ENCODE data around the gene LRRC74B.
A peak's percentile ranks its signal among the peaks of the same experiment; 100 is the strongest.
"Not testable (repeated sequence)": the region's sequence is repeated elsewhere in the genome, so short reads cannot be mapped to it uniquely, and the experiment has no call there.

LRRC74B gene

DNA sequence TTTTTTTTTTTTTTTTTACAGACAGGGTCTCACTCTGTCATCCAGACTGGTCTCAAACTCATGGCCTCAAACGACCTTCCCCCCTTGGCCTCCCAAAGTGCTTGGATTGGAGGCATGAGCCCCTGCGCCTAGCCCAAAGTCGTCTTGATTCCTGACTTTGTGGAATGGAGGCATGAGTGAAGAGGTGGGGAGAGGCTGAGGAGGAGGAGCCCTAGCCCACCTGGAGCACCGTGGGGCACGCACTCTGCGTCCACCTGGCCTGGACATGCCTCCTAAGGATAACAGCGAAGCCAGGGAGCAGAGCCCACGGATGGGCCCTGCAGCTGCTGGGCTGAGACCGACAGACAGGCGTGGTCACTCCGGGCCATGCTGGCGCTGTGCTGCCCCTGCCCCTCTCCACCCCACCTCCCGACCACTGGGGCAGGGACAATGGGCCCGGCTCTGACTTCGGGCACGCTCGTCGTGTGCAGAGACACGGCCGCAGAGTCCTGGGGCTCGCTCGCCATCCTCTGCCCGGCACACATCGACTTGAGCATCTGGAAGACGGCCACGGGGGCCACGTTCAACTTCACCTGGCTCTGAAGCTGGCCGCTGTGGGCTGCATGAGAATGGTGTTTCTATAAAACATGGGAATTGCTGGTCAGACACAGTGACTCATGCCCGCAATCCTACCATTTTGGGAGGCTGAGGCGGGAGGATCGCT lies 34.8 kb downstream of the LRRC74B start:
- no peak for DNase-seq

DNA sequence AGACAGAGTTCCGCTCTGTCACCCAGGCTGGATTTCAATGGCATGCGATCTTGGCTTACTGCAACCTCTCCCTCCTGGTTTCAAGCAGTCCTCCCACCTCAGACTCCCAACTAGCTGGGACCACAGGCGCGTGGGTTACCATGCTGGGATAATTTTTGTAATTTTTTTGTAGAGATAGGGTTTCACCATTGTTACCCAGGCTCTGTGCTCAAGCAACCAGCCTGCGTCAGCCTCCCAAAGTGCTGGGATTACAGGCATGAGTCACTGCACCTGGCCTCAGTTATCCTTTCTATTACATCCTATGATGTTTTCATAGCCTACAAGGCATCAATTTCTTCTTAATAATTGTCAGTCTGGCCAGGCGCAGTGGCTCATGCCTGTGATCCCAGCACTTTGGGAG lies 36.5 kb downstream of the LRRC74B start:
- no peak for DNase-seq

DNA sequence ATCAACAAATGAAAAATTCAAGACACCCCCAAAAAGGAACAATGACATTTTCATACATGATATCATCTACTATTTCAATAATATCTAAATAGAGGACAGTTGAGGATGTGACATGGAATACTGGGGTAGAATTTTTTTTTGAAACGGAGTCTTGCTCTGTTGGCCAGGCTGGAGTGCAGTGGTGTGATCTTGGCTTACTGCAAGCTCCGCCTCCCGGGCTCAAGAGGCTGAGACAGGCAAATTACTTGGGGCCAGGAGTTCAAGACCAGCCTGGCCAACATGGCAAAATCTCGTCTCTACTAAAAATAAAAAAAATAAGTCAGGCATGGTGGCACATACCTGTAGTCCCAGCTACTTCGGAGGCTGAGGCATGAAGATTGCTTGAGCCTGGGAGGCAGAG lies 41.4 kb downstream of the LRRC74B start:
- no peak for DNase-seq

DNA sequence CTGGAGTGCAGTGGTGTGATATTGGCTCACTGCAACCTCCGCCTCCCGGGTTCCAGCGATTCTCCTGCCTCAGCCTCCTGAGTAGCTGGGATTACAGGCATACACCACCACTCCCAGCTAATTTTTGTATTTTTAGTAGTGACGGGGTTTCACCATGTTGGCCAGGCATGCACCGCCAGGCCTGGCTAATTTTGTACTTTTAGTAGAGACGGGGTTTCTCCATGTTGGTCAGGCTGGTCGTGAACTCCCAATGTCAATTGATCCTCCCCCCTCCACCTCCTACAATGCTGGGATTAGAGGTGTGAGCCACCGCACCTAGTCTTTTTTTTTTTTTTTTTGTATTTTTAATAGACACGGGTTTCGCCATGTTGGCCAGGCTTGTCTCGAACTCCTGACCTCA lies 42.2 kb downstream of the LRRC74B start:
- not testable (repeated sequence) for DNase-seq

DNA sequence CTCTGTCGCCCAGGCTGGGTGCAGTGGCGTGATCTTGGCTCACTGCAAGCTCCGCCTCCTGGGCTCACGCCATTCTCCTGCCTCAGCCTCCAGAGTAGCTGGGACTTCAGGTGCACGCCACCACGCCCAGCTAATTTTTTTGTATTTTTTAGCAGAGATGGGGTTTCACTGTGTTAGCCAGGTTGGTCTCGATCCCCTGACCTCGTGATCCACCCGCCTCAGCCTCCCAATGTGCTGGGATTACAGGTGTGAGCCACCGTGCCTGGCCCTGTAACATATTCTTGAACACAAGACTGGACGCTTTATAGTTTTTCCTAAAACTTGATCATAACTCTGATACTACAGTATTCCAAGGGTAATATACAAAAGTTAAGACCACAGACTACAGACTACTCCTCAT lies 45.5 kb downstream of the LRRC74B start:
- not testable (repeated sequence) for DNase-seq

DNA sequence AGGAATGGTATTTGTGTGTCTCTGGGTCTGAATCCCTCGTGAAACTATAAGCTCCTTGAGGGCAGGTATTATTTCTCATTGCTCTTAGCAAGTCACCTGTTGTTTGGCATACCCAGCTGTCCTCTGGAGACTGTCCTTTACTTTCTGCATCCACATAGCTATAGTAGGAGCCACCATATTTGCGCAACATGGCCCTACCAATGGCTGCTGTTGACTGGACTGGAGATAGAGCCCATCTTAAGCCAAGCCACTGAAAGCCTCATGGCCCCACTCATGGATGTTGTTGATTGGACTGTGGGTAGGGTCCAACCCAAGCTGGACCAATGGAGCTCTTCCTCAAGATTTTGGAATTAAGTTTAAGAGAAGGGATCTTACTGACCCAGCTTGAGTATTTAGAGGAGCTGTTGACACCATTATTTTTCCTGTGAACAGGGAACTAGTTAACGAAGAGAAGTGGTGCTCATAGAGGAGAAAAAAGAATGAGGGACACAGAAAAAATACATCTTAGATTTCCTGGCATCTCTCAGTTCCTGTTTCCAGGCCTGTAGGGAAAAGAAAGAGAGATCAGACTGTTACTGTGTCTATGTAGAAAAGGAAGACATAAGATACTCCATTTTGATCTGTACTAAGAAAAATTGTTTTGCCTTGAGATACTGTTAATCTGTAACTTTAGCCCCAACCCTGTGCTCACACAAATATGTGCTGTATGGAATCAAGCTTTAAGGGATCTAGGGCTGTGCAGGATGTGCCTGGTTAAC lies 47.2 kb downstream of the LRRC74B start:
- no peak for DNase-seq

DNA sequence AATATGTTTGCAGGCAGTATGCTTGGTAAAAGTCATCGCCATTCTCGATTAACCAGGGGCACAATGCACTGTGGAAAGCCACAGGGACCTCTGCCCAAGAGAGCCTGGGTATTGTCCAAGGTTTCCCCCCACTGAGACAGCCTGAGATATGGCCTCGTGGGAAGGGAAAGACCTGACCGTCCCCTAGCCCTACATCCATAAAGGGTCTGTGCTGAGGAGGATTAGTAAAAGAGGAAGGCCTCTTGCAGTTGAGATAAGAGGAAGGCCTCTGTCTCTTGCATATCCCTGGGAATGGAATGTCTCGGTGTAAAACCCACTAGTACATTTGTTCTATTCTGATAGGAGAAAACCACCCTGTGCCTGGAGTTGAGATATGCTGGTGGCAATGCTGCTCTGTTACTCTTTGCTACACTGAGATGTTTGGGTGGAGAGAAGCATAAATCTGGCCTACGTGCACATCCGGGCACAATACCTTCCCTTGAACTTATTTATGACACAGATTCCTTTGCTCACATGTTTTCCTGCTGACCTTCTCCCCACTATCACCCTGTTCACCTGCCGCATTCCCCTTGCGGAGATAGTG lies 47.9 kb downstream of the LRRC74B start:
- not testable (repeated sequence) for DNase-seq

DNA sequence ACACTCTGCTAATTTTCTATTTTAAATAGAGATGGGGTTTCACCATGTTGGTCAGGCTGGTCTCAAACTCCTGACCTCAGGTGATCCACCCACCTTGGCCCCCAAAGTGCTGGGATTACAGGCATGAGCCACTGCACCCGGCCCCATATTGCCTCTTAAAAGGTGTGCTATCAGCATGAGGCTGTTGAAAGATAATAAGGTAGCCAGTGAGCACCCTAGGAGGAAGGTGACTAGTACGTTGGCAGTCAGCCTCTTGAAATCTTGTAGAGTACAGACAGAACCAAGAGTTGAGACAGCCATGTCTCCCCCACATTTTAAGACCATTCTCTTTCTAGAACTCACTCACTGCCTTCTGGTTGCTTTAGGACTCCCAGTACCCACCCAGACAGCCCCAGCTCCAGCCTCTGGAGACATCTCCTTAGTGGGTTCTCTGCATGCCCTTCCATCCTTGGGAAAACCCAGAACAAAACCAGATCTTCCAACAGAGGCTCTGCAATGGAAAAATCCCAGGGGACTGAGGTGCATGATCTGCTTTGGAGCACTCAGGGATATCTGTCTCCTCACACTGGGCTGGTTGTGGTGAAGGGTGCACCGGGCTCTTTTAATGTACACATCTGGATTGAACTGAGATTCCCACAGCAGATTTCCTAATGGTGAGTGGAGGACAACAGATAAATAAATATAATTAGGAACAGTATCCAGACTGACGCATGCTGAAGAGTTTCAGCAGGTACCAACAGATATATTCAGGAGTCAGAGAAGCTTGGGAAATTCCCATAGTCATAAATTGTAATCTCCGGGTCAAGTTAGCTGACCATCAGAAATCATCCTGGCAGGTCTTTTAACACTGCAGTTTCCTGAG lies 49.4 kb downstream of the LRRC74B start:
- DNase-seq: no peak

DNA sequence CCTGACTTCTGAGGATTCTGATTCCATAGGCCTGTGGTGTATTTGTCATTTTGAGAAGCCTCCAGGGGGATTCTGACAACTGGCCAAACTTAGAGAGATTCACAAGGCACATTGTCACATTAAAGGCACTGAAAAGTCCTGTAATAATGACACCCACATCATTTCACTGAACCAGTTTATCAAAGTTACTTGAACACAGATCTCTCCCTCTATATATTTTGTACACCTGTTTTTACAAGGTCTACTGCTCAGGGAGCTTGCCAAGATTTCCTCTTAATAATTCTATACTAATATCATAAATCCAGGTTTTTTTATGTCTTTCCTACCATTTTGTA lies 50.0 kb downstream of the LRRC74B start:
- no peak for DNase-seq

DNA sequence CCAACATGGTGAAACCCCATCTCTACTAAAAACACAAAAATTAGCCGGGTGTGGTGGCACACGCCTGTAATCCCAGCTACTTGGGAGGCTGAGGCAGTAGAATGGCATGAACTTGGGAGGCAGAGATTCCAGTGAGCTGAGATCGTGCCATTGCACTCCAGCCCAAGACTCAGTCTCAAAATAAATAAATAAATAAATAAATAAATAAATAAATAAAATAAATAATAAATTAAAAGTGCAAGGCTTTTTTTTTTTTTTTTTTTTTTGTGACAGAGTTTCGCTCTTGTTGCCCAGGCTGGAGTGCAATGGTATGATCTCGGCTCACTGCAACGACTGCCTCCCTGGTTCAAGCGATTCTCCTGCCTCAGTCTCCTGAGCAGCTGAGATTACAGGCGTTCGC lies 51.1 kb downstream of the LRRC74B start:
- not testable (repeated sequence) for DNase-seq

DNA sequence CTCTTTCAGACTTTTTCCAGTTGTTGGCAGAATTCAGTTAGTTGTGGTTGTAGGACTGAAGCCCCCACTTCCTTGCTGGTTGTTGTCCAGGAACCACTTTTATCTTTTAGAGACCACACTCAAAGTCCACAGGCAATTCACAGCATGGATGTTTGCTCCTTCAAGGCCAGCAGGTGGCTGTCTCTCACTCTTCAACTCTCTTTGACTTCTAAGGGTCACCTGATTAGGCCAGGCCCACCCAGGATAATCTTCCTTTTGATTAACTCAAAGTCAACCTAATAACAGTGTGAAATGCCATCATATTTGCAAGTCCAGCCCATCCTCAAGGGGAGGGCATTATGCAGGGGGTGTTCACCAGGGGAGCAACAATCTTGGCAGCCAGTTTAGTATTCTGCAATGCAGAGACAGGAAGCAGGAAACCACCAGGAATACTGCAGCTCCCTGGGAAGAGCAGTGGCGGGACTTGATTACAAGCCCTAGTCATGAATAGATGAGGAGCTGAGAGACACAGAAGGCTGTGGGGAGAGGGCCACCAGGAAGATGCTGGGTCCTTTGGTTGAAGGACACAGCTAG lies 52.4 kb downstream of the LRRC74B start:
- DNase-seq: peak; percentile 12

DNA sequence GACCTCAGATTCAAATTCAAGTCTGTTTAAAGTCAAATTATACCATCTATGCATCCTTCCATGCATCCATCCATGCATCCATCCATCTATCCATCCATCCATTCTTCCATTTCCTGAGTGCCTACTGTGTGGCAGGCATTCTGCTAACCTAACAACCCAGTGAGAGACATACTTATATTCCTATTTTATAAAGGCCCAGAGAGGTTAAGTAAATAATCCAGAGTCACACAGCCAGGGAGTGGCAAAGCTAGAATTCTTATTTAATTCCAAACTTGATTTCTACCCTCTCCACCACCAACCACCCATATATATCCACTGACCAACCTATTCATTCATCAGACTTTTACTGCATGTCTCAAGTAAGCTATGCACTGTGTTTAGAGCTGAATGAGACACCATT lies 53.8 kb downstream of the LRRC74B start:
- DNase-seq: no peak

DNA sequence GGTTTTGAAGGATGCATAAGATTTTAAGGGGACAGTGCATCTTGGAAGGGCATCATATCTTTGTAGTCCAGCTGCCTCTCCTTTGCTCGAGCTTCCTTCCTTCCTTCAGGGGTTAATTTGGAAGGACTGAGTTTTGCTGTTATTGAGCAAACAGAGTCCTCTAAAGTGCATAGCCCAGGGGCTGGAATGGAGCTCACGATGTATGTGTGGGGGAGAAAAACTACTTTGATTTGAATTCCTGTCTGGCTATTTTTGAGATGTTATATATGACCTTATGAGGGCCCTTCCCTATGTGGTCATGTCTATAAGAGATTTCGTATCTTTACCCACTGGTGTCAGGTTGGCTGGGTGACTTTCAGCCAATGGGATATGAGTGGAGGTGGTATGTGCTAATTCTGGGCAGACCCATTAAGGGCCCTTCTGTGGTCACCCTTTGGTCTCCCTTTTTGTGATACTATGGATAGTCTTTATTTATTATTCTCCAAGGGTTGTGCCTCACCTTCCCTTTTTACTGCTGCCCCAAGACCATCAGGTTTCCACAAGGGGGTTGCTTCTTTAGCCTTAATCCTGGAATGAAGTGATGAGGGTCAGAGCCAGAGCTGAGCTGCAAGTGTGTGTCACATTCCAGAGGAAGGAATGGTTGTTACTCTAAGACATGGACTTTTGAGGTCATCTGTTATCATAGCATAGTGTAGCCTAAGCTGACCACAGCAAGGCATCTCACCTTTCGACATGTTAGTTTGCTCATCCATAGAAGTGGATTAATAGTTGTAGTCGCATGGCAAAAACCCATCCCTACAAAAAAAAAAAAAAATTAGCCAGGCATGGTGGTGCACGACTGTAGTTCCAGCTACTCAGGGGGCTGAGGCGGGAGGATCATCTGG lies 54.6 kb downstream of the LRRC74B start:
- no peak for DNase-seq

DNA sequence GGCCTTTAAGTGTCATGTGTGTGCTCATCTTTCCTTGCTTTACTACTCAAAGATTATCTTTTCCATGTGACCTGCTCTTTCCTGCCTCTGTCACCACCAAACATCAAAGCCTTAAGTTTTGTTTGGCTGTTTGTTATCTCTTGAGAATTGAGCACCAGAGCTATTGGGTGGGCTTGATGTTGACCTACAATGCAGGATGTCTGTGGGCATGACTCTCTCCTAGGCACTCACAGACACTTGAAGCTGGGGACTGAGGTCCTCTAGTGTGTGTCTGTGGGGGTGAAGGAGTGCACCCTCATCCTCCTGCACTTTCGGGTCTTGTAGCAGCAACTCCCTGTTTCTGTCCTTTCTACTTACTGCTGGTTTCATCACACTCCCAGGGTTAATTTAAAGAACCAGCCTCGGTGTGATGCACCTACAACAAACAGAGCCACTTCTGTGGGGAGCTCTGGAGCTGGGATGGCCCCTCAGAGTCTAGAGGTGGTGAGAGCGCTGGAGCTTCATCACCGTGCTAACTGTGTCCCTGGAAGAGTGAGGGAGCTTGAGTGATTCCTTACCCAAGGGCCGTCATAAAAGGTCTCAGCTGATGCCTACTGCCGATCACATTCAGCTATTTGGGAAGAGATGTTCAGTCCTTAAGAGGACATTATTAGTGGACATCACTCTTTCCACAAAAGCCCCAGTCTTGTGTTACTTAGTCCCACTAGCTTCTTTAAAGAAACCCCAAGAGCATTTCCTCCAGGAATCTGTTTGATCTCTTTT lies 56.3 kb downstream of the LRRC74B start:
- DNase-seq: no peak

DNA sequence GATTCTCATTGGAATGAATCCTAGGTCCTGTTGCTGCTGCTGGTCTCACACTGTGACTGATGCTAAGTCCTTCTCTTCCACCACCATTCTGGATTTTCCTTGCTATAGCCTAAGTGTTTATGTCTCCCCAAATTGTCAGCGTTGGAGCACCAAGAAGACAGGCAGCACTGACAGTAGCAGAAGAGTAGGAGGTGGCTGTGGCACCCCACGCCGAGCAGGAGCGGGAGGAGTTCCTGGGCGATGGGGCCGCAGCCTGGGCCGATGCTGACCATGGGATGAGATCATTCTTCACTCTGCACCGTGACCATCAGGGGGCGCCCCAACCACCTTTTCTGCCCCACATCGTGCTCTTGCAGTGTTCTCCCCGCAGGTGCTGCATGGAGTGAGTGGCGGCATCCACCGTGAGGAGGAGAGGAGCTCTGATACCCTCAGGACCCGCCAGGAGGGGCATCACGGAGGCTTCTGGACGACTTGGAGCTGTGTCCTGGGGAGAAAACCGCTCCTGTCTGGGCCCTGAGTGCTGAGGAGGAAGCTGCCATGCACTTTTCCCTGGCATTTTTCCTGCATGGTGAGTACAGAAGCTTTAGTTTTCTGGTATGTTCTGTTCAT lies 57.0 kb downstream of the LRRC74B start:
- peak; percentile 87 for DNase-seq

DNA sequence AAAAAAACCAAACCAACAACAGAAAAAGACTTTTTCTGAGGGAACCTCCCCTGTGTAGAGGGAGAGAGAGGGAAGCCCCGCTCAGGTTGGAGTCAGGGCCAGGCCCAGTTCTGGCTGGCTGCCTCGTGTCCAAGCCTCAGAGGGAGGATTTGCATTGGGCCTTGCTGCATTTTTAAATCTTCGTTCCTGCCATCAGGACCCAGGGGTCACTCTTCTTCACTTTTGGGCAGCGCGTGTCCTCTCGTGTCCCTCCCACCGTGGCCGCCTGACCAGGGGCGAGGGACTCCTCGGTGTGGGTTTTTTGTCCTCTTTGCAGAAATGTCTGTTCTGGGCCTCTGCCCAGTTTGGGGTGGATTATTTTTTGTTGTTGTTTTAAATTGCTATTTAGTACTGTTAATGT lies 57.9 kb downstream of the LRRC74B start:
- DNase-seq: no peak

DNA sequence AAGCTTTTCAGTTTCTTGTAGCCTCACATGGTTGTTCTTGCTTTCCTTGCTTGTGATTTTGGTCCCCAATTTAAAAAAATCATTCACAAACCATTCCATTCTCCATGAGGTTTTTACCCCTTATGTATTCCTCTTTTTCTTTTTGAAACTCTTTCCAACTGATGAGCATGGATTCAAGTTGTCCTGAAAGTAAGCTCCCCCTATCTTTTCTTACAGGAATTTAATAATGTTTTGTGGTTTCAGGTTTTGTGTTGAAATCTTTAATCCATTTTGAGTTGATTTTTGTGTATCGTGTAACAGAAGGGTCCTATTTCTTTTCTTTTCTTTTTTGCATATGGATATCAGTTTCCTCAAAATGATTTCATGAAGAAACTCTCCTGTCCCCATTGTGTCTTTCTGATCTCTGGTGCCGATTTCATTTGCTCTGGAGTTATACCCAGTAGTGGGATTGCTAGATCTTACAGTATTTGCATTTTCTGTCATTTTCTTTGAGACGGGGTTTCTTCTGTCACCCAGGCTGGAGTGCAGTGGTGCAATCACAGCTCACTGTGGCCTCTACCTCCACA lies 58.5 kb downstream of the LRRC74B start:
- DNase-seq: no peak

DNA sequence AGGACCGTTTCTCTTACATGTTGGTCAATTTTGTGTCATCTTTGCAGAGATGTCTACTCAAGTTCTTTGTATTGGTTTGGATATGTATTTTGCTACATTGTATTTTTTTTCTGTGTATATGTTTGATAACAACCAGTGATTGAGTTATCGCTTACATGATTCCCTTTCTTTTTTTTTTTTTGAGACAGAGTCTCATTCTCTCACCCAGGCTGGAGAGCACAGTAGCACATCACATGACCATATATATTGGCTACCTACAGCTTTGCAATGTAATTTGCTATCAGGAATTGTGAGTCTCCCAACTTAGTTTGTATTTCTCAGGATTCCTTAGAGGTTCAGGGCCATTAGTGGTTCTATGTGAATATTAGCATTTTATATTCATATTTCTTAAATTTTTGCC lies 59.5 kb downstream of the LRRC74B start:
- no peak for DNase-seq

DNA sequence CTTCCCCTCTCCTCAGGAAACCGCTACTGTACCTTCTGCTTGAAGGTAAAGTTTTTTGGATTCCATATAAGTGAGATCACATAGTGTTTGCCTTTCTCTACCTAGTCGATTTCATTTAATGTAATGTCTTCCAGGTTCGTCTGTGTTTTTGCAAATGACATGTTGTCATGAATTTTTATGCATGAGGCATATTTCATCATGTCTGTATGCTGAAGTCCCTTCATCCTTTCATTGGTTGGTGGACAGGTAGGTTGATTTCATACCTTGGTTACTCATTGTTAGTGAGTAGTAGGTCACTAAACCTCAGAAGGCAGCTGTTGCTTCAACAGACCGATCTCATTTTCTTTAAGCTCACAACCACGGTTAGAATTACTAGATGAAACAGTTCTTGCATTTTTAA lies 60.3 kb downstream of the LRRC74B start:
- no peak for DNase-seq

DNA sequence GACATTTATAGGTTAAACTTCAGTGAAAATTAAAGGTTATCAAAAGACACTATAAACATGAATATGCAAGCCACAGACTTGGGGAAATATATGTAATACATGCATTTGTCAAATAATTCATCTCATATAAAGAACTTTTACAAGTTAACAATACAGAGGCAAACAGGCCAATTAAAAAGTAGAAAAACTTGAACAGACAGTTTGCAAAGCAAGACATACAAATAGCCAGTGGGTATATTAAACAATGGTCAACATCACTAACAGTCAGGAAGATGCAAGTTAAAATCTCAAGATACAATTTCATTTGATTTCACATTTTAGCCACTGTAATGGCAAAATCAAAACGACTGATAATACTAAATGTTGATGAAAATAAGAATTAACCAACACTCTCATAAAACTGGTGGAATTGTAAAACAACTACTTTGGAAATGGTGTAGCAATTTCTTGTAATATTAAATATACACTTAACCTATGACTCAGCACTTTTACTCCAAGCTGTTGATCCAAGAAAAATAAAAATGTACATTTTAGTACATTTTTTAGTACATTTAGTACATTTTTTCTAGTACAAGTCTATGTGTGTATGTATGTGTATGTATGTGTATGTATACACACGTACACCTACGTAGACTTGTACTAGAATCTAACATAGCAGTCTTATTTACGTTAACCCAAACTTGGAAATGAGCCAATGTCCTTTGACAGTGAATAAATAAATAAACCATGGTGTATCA lies 62.8 kb downstream of the LRRC74B start:
- no peak for DNase-seq

Measured in activated CD4-positive, alpha-beta T cell treated with anti-CD3 and anti-CD28 coated beads, Interleukin-2, Interleukin-6, amounts not matched to agents 100 ng/mL and 50 ng/mL, durations not matched to agents 16 hours and 8 hours (primary cell).